A204.1 (cell line): ENCODE data around the gene HLA-G.
"Not testable (repeated sequence)": the region's sequence is repeated elsewhere in the genome, so short reads cannot be mapped to it uniquely, and the experiment has no call there.

Experiments
- FAIRE-seq: peaks from 2 replicates; lab custom pipeline; 2012; peaks lifted over from hg19 to GRCh38; lab: Jason Lieb, UNC

The HLA-G gene

GRCh38 chr6:29827579-29828470 is at the start of gene HLA-G:
HLA-G (plus strand) TSS chr6:29827825; CDS start chr6:29827845, 20 bp downstream.
- no peak for FAIRE-seq

DNA sequence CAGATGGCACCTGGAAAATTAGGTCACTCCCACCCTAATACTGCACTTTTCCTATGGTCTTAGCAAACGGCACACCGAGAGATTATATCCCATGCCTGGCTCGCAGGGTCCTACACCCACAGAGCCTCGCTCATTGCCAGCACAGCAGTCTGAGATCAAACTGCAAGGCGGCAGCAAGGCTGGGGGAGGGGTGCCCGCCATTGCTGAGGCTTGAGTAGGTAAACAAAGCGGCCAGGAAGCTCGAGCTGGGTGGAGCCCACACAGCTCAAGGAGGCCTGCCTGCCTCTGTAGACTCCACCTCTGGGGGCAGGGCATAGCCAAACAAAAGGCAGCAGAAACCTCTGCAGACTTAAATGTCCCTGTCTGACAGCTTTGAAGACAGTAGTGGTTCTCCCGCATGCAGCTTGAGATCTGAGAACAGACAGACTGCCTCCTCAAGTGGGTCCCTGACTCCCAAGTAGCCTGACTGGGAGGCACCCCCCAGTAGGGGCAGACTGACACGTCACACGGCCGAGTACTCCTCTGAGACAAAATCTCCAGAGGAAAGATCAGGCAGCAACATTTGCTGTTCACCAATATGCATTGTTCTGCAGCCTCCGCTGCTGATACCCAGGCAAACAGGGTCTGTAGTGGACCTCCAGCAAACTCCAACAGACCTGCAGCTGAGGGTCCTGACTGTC is 47.5 kb upstream of the HLA-G start:
- FAIRE-seq = not testable (repeated sequence)

GRCh38 chr6:29789176-29789575 is 38.4 kb upstream of the HLA-G start:
- no peak for FAIRE-seq

GRCh38 chr6:29790626-29791025 is 37.0 kb upstream of the HLA-G start:
- no peak for FAIRE-seq

DNA sequence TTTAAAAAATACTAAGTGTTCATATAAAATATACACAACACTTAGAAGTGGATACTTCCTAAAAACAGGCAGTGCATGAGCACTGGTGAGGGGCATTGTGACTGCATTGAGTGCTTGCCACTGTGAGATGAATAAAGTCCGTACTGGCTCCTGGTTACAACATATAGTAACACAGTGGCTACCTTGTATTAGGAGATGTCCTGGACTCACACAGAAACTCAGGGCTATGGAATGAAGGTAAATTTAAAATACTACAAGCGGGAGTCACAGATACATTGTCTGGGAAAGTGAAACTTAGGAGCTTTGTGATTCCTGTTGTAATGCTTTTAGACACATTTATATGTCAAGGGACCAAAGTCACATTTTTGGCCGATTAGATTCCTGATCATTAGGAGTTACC is 36.5 kb upstream of the HLA-G start:
- no peak for FAIRE-seq

DNA sequence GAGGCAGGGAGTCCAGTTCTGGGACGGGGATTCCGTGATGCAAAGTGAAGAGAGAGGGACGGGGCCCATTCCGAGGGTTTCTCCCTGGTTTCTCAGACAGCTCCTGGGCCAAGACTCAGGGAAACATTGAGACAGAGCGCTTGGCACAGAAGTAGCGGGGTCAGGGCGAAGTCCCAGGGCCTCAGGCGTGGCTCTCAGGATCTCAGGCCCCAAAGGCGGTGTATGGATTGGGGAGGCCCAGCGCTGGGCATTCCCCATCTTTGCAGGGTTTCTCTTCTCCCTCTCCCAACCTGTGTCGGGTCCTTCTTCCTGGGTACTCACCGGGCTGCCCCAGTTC is 35.9 kb upstream of the HLA-G start:
- no peak for FAIRE-seq

GRCh38 chr6:29792123-29793035 is 35.2 kb upstream of the HLA-G start:
- FAIRE-seq = no peak

DNA sequence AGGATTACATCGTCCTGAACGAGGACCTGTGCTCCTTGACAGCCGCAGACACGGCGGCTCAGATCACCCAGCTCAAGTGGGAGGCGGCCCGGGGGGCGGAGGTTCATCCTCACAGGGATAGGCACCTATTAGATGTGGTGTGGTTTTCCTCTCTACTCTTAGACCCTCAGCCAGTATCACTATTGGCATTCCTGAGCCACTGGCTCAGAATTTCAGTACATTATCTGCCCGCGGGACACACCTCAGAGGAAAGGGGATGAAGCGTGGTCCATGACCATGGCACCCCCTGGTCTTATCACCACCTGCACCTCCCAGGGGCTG is 34.6 kb upstream of the HLA-G start:
- FAIRE-seq = no peak

- no peak for FAIRE-seq
Observed at GRCh38 chr6:29793796-29794195, 33.8 kb upstream of the HLA-G start.

DNA sequence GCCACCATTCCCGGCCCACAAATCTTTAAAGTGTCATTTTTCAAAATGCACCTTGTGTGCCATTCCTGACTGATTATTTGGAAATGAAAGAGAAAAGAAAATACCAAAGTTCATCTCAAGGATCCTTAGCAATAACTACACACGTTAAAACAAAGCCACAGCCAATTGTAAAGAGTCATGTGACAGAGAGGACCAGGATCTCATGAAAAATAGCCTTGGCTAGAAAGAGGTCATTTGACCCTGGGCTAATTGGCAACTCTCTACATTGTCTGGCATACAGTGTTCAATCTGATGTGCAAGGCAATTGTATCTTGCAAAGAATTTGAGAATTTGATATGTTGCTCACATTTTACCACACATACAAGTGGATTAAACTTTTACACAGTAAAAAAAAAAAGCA is 31.6 kb upstream of the HLA-G start:
- FAIRE-seq = no peak

DNA sequence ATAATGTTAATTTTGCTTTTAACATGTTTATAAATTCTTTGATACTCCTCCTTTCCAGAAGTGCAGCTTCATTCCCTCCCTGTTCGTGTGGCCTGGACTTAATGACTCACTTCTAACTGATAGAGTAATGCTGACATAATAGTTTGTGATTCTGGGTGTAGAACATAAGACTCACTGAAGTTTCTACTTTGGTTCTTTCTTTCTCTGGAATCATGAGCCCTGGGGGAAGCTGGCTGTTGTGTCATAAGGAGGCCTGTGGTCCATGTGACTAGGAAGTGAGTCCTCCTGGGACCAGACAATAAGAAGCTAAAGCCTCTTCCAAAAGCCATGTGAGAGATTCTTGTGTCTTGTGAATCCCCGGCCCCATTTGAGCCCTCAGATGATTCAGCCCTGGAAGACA is 30.5 kb upstream of the HLA-G start:
- FAIRE-seq = no peak

GRCh38 chr6:29797966-29798365 is 29.7 kb upstream of the HLA-G start:
- no peak for FAIRE-seq

GRCh38 chr6:29800254-29800653 is 27.4 kb upstream of the HLA-G start:
- no peak for FAIRE-seq

- FAIRE-seq = no peak
Observed at GRCh38 chr6:29806387-29806786, 21.2 kb upstream of the HLA-G start.

DNA sequence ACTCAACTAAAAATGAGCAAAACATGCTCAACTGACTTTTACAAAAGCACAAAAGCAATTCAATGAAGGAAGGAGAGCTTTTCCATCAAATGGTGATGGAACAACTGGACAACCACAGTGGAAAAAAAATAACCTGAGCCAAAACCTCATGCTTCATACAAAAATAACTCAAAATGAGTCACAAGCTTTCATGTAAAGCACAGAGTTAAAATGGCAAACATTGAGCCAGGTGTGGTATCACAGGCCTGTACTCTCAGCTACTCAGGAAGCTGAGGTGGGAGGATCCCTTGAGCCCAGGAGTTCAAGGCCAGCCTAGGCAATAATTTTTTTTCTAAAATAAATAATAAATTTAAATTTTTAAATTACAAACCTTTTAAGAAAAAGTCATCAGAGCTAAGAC is 18.4 kb upstream of the HLA-G start:
- FAIRE-seq = no peak

DNA sequence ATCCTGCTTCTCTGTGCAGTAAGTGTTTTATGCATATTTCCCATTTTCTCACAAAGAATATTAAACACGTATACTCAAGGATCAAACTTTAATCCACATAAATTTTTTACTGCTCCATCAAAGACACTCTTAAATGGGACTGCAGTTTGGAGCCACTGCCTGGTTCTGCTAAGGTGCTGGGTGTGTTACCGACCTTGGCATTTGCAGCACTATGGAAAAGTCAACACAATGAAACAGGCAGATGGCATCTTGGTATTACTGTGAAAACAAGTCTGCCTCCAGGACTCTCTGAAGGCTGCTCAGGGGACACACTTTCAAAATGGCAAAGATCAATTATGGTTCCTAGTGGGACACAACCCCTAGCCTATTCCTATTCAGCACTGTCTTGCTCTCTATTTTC is 17.3 kb upstream of the HLA-G start:
- no peak for FAIRE-seq

DNA sequence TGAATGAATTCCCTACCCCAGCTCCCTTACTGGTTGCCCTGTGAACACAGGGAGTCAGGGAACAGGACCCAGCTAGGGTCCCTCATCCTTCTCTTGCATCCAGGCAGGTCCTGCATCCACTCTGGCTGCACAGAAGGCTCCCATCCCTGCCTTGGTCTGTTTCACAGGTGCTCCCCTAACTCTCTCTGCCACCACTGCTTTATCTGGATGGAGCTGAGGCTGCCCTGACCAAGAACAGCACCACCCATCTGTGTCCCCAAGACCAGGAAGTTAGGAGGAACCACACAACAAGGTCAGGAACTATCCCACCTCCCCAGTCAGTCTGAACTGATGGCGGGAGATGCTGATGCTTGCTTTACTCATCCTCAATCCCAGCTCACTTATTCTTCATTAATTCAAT is 16.2 kb upstream of the HLA-G start:
- FAIRE-seq = no peak

GRCh38 chr6:29813066-29813465 is 14.6 kb upstream of the HLA-G start:
- FAIRE-seq = no peak

DNA sequence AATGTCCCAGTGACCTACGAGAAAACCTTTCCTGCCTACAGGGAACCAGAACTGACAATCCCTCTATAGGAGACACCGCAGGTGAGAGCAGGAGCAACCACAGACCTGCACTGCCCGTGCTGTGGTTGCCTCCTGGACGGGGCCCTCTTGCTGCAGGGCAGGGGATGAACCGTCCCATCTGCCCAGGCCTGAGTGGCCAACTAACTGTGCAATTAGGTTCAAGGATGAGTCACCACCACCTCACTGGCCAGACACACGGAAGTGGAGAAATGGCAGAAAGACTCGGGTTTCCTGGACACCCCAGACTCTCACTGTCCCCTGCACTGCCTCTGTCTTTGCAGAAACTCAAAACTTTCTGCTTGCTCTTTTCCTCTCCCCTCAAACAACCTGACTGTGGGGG is 13.8 kb upstream of the HLA-G start:
- FAIRE-seq = no peak

DNA sequence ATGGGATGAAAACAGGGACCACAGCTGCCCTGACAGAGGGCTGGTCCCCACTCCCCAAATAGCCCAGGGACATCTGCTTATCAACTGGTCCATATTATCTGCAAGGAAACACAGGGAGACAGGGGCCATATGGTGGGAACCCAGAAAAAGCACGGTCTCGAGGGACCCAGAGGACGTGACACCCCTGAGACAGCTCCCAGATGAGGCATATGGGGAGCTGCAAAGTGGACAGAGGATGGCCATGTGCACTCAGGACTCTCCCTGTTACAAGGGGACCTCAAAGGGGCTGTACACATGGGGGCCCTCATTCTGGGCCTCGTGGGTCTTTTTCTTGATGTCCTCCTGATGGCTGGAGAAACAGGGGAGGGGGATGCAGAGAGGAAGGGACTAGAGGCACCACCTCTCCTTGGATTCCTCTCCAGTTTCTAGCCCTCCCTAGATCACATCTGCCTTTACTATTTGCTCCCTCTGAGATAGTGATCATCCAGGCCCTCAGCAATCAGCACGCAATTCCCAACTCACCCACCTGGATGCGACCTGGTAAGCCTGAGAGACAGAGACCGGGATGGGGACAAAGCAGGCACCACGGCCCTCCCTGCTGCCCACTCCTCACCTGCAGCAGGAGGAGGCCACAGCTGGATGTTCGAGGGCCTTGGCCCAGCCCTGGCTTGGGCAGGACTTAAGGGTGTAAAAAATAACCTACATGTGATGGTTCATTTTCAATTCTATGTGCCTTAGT is 13.1 kb upstream of the HLA-G start:
- no peak for FAIRE-seq

DNA sequence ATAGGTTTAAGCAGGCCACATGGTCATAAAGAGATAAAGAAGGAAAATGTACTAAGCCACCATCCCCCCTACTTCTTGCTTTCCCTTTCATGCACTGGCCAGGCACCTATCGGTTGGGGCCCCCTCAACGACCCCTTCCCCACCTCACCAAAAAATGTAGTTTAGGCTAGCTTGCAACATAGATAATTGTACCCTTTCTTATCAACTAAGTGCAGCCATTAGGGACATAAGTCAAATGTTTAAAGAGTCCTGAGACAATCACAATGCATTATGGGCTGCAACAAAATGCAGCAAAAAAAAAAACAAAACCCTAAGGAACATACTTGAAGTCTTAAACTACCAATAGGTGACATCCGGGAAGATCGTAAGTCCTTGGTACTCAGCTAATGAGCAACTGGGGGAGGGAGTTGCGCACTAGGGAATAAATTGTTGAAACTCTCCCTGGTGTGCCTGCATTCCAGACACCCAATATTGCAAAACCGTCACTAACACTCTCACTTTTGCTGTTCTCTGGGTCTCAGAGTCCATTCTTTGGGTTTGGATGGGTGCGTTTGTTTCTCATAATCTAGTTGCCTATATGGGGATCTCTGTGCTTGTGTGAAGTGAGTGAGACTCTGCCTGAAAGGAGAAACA is 12.4 kb upstream of the HLA-G start:
- FAIRE-seq = no peak

GRCh38 chr6:29816030-29816429 is 11.6 kb upstream of the HLA-G start:
- FAIRE-seq = no peak
